HG03108 (cell line): ENCODE measurements around the gene FBH1.
"Not testable (repeated sequence)": the region's sequence is repeated elsewhere in the genome, so short reads cannot be mapped to it uniquely, and the experiment has no call there.

Experiments
- ATAC-seq: cut with Tn5 transposase; IDR thresholded peaks from one replicate; pipeline ENCODE4 v1.9.1; 2021; ENCODE audit warnings: moderate library complexity; ENCODE audit not compliant: unreplicated experiment

Gene FBH1

DNA sequence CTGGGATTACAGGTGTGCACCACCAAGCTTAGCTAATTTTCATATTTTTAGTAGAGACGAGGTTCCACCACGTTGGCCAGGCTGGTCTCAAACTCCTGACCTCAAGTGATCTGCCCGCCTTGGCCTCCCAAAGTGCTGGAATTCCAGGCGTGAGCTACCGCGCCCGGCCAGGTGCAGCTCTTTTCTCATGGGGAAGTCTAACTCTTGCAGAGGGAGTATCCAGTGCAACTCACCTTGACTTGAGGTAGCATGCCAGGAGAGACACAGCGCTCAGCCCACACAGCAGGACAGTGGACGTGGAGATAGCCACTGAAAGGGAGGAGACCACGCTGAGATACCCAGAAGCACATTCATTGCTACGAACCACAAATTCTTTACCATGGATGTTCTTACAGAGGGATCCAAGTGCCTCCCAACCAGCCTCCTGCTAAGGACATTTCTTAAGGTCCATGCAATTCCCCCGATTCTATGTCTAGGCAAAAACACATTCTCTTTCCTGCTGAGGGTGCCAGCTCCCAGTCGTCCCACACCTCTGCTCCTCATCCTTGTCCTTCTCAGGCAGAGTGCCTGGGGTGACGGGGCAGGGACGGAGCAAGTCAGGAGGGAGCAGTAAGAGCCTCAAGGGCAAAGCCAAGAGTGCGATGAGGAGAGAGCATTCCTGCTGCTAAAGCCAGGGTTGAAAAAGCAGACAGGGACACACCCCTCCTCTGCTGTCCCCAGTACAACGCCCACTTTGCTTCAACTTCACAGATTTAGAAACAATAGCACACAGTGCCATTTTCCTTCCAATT, 66.3 kb downstream of the FBH1 start:
- no peak for ATAC-seq

DNA sequence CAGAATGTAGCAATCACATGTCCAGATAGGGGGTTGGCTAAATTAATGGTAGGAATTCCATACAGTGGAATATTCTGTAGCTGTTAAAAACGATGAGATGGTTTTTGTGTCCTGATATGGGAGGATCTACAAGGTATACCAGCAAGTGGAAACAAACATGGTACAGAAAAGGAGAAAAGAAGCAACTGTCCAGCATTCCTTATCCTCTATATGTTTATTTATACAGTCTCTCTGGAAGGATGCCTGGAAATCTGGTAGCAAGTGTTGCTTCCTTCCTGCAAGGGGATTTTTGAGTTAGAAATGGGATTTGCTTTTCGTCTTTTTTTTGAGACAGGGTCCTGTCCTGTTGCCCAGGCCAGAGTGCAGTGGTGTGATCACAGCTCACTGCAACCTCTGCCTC, 68.0 kb downstream of the FBH1 start:
- ATAC-seq, result no peak

DNA sequence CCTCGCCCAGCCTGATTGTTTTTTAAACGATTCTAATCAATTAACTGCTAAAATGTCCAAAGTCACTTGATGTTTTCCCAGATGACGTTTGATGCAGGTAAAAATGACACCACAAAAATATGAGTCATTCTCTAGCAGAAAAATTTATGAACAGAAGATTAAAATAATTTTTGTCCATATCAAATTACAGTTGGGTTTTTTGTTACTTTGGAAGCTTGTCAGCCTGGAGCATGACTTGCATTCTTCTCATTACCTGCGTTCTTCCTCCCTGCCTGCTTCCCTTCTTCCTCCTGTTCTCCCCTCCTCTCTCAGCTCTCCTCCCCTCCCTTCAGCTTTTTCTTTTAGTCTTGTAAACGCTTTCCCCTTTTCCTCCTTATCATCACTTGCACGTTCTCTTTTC, 68.6 kb downstream of the FBH1 start:
- ATAC-seq, result no peak

DNA sequence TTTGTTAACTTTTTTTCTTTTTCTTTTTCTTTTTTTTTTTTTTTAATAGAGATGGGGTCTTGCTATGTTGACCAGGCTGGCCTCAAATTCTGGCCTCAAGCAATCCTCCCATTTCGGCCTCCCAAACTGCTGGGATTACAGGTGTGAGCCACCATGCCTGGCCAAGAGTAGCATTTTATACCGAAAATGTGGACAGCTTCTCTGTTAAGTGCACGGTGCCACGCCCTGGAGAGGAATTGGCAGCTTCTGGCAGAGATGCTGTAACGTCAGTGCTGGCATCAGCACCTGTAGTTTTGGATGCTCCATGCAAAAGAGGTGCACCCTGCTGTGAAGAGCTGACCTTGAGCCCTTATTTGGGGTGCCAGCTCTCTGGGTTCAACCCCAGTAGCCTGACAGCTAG, 69.1 kb downstream of the FBH1 start:
- no peak for ATAC-seq

DNA sequence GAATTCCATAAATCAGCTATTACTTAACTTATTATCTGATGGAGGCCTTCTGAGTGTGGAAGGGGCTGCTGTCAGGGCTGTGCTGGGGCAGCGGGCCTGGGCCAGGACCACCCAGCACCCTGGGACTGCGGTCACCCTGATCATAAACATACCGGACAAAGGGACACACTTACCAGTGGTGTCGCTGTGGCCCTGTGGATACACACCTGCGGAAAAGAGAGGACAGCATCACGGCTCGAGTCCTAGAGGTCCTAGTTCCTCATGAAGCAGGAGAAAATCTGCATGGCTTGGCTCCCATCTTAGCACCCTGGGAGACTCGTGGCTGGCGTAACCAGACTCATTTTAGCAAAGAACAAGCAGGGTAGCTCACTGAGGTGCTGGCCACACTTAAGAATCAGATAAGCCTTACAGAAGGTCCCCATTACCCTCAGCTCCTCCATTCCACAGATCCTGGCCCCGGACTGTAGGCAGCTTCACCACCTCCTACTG, 69.6 kb downstream of the FBH1 start:
- ATAC-seq, result no peak

DNA sequence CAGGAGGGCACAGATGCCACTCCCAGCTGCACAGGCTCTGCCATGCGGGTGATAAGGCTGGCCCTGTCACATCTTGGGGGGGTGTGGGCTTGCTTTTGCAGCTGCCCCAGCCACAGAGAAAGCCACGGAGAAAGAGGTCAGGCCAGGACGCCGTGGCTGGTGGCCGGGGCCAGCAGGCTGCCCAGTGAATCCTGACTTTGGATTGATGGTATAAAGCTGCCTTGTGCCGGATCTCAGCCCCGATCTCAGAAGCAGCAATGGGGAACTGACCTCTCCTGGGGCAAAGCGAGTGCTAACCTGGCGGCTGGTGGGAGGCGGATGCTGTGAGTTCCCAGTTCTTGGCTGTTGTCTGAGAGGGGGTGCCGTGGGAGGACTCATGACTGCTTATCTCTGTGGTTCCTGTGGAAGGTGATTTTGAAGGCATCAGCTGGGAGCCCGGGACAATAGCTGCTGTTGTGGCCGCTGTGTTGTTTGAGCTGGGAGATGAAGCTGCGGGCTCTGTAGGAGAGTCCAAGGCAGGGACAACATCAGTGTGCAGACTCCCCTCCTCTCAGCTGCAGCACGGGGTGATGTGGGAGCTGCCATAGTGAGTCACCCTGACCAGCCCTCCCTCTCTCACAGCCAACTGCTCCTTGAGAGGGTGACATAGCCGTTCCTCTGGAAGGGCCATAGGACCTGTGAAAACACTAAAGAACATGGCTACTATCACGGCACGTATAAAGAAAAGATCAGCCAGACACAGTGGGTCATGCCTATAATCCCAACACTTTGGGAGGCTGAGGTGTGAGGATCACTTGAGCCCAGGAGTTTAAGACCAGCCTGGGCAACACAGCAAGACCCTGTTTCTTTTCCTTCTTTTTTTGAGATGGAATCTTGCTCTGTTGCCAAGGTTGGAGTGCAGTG, 70.3 kb downstream of the FBH1 start:
- ATAC-seq, result no peak

DNA sequence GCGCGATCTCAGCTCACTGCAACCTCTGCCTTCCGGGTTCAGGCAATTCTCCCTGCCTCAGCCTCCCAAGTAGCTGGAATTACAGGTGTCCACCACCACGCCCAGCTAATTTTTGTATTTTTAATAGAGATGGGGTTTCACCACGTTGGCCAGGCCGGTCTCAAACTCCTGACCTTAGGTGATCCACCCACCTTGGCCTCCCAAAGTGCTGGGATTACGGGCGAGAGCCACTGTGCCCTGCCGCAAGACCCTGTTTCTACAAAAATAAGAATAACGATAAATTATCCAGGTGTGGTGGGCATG, 70.9 kb downstream of the FBH1 start:
- not testable (repeated sequence) for ATAC-seq

DNA sequence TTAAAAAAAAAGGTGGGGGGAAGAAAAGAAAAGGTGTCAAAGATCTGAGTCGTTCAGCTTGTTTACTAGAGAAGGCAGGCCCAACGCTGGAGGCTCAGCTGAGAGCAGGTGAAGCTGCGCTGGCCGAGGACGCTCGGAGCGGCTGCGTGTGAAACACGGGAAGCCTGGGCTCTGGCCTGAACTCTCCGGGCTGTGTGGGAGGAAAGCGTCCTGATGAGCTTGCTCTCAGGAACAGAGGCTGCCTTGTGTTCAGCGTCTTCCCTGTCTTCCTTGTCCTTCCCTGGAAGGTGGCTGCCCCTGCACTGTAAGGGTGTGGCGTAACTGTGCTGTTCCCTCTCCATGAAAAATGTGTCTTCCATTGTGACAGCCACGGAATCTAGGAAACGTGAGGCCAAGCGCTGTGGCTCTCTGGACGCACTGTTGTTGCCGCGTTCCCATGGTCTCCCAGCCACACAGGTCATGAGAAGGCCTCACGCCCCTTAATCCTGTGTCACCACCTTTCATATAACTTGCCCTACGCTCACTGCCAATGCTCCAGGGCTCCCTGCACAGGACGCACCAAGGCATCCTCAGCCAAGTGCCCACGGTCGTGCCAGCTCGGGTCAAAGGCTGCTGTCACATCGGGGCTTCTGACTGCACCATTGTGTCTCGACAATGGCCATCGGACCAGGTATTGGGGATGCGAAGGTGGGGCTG, 71.5 kb downstream of the FBH1 start:
- no peak for ATAC-seq

DNA sequence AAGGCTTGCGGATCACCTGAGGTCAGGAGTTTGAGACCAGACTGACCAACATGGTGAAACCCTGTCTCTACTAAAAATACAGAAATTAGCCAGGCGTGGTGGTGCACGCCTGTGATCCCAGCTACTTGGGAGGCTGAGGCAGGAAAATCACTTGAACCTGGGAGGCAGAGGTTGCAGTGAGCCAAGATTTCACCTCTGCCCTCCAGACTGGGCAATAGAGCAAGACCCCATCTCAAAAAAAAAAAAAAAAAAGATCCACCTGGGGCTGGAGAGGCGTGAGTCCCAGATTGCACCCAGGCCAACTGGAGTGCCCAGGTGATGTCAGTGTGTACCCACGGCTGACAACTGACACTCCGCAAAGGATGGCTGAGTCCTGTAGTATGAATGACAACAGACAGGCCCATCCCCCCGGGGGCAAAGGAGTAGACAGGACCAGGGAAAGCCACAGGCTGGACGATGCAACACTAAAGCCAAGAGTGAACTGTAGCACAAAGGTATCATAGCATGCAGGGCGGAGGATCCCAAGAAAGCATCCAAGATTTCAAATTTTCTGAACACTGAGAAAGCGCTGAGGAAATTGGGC, 72.4 kb downstream of the FBH1 start:
- not testable (repeated sequence) for ATAC-seq

DNA sequence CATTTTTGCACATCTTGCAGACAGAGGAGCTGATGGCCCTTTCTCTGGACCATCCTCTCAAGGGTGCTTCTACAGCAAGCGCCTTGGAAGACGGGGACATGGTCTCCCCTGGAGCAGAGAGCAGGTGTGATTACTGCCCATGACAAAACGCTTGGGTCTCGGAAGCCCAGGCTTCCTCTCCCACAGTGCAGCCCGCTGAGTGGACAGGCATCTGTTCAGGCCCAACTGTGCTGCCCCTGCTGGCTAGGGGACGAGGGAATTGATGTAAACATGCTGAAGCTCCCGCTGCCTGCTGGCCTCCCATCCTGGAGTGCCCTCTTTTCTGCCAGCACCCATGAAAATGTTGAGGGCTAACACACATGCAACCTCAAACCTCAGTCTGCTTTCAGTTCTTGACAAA, 73.0 kb downstream of the FBH1 start:
- ATAC-seq, result no peak

DNA sequence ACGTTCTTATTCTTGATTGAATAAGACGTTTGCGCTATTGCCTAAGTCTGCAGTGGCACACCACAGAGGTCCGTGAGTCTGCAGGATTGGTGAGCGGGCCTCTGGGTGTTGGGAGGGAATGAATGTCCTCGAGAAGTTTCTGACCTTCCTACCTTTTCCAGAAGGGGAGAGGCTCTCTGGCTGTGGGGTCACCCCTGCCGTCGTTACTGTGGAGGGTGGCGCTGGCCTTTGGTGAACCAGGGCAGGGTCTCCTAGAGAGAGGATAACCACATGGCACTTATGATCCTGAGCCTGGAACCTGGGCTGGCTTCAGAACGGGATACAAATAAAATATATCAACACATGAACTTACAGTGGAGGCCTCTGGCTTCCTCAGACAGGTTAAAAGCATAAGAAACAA, 73.5 kb downstream of the FBH1 start:
- no peak for ATAC-seq

DNA sequence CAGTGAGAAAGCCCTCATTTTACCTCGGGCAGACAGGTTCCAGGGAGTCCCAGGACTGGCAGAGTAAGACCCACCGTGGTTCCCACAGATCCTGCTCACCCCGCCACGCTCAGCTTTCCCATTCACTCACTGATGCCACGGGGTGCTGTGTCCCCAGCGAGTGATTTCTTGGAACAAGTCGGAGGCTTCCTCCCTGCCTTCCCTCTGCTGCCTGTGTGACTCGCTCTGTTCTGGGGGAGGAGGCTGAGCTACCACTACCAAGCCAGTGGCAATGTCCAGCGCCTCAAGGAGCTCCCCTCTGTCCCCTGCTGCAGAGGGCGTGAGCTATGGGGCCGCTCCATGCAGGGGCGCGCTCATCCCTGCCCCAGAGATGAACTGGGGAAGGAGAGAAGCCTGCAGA, 74.7 kb downstream of the FBH1 start:
- ATAC-seq, result no peak

DNA sequence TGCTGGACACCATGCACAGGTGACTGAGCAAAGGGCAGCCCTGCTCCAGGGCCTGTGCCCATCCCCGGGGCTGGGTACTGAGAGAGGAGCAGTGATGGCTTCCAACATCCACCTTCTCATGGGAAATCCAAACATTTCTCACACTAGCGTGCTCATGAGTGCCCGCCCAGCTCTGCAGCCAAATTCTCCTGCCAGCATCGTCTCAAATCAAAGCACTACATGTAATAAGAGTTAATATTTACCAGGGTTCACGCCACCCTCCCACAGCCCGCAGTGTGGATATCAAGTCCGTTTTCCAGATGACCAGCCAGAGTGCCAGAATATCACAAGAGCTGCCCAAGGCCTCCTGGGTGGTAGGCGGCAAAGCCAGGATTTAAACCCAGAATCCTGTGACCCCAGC, 75.2 kb downstream of the FBH1 start:
- no peak for ATAC-seq

DNA sequence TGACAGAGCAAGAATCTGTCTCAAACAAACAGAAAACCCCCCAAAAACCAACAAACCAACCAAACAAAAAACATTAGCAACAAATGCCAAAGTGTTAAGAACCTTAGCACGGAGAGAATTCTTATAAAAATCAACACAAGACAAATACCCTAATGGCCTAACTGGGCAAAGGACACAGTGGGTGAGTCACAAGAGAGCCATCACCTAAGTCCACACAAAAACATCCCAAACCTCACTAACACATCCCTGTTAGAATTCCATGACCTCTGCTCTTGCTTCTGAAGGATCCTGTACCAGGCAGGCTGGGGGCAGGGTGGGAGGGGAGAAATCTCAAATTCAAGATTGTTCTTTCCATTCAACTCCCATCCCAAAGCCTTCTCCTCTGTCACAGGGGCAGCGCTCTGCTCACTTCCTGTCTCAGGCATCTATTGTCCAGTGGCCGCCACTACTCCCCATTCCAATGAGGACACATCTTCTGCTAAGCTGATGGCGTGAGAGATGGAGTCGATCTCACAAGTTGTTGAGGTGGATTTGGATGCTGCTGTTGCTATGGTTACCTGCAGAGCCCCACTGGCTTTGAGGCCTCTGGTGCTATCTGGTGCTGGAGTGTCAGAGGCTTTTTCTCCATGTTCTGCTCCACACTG, 78.1 kb downstream of the FBH1 start:
- no peak for ATAC-seq

DNA sequence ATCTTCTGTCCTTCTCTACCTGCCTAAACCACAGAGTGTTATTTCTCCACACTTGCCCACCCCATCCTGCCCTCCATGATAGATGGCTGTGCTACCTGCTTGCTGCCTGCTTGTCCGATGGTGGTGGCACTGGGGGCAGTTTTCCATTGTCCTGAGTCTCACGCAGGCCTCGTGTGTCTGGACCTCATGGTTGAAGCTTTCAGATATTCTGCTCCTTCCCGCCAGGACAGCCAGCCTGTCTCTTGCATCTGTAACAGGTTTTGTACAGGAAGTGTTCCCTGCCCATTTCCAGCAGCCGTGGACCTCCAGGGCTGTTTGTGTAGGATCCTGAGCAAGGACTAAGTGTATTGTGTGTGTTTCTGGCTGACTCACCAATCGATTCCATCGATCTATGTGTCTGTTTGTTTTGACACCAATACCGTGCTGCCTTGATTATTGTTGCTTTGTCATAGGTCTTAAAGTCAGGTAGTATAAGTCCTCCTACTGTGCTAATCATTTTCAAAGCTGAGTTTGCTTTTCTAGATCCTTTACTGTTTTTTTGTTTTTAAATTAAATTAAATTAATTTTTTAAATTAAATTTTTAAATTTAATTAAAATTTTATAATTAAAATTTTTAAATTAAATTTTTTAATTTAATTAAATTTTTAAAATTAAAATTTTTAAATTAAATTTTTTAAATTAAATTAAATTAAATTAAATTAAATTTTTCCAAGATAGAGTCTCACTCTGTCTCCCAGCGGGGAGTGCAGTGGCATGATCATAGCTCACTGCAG, 78.8 kb downstream of the FBH1 start:
- no peak for ATAC-seq

DNA sequence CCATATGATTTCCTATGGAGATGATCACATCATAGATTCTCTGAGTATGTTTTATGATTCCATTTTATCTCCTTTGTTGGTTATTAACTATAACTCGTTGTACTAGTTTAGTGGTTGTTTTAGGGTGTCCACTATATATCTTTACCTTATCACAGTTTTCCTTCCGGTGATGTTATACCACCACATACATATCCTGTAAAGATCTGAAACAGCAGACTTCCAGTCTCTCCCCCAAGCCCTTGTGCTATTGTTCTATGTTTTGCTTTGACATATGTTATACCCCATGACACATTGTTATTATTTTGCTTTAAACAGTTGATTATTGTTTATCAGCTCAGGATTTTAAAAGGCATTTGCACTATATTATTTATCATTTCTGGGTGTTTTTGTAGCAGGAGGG, 80.0 kb downstream of the FBH1 start:
- no peak for ATAC-seq

DNA sequence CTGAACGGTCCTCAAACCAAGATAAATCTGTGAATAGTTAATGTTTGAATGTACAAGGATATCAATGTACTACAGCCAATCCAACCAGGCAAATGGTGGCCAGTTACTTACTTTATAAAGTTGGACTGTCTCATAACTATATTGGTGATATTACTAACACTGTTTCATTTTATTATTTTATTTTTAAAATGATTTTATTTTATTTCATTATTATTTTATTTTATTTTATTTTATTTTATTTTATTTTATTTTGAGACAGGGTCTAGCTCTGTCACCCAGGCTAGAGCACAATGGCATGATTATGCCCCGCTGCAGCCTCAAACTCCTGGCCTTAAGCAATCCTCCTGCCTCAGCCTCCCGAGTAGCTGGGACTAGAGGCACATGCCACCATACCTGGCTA, 80.5 kb downstream of the FBH1 start:
- no peak for ATAC-seq

DNA sequence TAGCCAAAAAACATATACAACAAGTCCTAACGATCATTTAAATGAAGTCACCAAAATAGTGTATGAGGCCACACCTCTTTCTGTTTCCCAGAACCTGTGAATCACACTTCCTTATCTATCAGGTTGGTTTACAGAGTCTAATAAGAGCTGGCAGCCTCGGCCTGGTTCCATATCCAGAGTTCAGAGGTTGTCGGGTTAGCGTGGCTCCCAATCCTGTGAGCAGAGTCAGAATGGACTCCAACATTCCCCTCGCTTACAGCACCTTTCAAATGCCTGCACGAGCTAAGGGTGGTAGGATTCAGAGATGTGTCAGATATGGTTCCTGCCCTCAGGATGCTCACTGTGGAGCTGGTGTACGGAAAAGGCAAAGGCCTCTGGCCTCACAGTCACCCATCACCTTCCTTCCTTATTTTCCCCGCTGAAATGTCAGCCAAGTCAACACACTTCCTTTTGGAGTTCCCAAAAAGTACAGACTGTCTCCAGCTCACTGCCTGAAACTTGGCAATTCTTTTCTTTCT, 81.3 kb downstream of the FBH1 start:
- ATAC-seq, result no peak

DNA sequence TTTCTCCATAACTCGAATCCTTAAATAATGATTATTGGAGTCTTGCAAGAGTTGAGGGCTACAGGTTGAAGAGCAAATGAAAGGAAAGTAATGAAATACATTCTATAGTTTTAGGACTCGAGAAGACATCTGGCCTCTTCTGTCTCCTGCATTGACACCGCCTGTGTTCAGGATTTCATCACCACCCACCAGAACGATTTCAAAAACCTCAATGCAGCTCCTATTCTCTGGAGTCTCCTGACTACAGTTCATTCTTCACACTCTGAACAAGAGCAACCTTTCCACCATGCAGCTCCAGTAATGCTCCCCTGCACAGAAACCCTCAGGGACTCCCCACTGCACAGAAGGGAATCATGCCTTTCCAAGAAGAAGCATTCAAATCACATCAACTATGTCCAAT, 81.8 kb downstream of the FBH1 start:
- no peak for ATAC-seq

DNA sequence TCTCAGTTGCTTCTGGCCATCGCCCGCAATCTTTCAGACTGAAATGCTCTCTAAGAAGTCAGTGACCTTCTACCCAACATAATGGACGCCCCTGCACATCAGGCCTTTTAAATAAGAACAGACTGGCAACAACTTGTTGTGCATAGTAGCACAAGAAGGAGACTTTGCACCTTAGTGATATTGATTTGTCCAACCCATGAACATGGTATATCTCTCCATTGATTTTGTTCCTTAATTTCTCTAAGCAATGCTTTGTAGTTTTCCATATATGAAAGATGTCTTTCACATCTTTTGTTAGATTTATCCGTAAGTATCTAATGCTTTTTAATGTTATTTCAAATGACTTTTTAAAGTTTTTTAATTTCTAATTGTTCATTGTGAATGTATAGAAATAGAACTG, 83.0 kb downstream of the FBH1 start:
- ATAC-seq, result no peak
